Peyer's patch (tissue), 4 donors: Measurements from ENCODE around the gene DLL3. TPM values are rescaled to one million over a fixed set of nuclear protein-coding genes. Genes with fewer than 3 reads are reported as not detected.

Experiments
- DNase-seq, 3 donors: peaks; one replicate each; pipeline ENCODE4 v3.0.0-alpha.2; 2017 to 2019
- H3K27ac ChIP-seq, 4 donors: fragments of 200-600 bp; sonication (generic); one replicate each; pipeline ENCODE4 v1.5.1; 2016 to 2019
- H3K27me3 ChIP-seq, 2 donors: fragments of 200-600 bp; sonication (generic); one replicate each; pipeline ENCODE4 v1.5.1; 2019
- H3K36me3 ChIP-seq, 3 donors: fragments of 200-600 bp; sonication (generic); one replicate each; pipeline ENCODE4 v1.5.1; 2016 to 2019
- H3K4me1 ChIP-seq, 4 donors: fragments of 200-600 bp; sonication (generic); one replicate each; pipeline ENCODE4 v1.5.1; 2016 to 2019
- H3K4me3 ChIP-seq, 4 donors: fragments of 200-600 bp; sonication (generic); 1 replicate in 3 of 4; 2 replicates in 1 of 4; pipeline ENCODE4 v1.5.1; 2016 to 2019; ENCODE audit warnings: mild to moderate bottlenecking in 1 of 4
- H3K9me3 ChIP-seq, 4 donors: fragments of 200-600 bp; sonication (generic); one replicate each; pipeline ENCODE4 v1.5.1; 2016 to 2019; ENCODE audit warnings: mild to moderate bottlenecking in 1 of 4
- CTCF ChIP-seq, 6 experiments: fragments of 450-650 bp in 4 of 6; fragments of 200-600 bp in 2 of 6; sonication (generic) in 1 of 6; IDR thresholded peaks; one replicate each; pipeline ENCODE4 v1.5.1; 2017 to 2019; ENCODE audit warnings: antibody characterized with exemption in 6 of 6, mild to moderate bottlenecking in 3 of 6, moderate library complexity in 1 of 6
- POLR2A ChIP-seq, 2 donors: fragments of 450-650 bp; IDR thresholded peaks; one replicate each; pipeline ENCODE4 v1.5.1; 2017; ENCODE audit warnings: antibody characterized with exemption in 2 of 2, mild to moderate bottlenecking in 2 of 2, moderate library complexity in 2 of 2
- total RNA-seq, 4 donors: library from RNA; depleted of rRNA; stranded (reverse); fragments of >200 nt; gene quantifications; one replicate each; pipeline ENCODE4 v1.1.0, GENCODE V29; 2016

Gene DLL3
- total RNA-seq, 4 donors from 2014 or later: 0.47 to 0.67 TPM; not detected in 2

DNA sequence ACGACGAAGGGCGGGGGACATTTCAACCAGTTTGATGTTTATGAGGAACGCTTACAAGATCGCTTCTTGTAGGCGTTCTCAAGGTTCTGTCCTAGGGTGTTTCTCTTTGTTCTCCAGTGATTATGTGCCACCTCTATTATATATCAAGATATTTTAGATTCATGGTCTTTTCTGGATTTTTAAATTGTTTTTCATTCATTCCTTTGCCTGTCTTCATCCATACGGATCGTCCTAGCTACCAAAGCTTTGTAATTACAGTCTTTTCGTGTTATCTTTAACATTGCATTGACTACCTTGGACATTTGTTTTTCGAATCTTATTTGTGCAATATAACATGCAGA lies 41.6 kb downstream of the DLL3 start:
- no peaks in the 10 kb centered on the region for H3K27me3 ChIP-seq
- DNase-seq: no peak
- peaks cover 0 to 15% (median 0%) of the 10 kb centered on the region in 4 donors for H3K4me1 ChIP-seq
- TF ChIP-seq CTCF (IDR thresholded peaks at IDR 0.05) (no peak), POLR2A (IDR thresholded peaks at IDR 0.05) (no peak)
- no peaks in the 10 kb centered on the region for H3K9me3 ChIP-seq
- H3K27ac ChIP-seq: no peak overlapping the region
- peak overlapping the region in 2 of 4 donors; percentile 81 to 95 for H3K4me3 ChIP-seq
- no peaks in the 10 kb centered on the region for H3K36me3 ChIP-seq

DNA sequence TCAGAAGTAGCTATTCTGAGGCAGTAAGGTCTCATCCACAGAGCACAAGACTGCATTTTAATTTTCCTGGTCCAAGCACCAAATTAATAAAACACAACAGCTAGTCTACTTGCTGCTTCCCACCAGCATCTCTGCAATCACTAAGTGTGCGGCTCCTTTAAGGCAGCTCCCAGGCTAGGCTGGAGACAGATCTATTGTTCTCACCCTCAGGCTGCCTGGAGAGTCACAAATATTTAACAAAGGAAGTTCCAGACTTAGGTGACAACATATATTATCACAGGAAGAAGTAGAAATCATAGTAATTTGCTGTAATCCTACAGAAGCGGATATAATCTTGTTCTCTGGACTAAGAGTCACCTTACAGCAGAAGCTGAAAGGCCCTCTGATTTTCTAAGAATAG lies 43.5 kb downstream of the DLL3 start:
- Histone ChIP-seq H3K4me1 (peaks cover 0 to 15% (median 0%) of the 10 kb centered on the region in 4 donors), H3K36me3 (no peaks in the 10 kb centered on the region), H3K9me3 (no peaks in the 10 kb centered on the region), H3K4me3 (no peak overlapping the region), H3K27me3 (no peaks in the 10 kb centered on the region), H3K27ac (no peak overlapping the region)
- TF ChIP-seq CTCF (IDR thresholded peaks at IDR 0.05) (no peak), POLR2A (IDR thresholded peaks at IDR 0.05) (no peak)
- DNase-seq: no peak

DNA sequence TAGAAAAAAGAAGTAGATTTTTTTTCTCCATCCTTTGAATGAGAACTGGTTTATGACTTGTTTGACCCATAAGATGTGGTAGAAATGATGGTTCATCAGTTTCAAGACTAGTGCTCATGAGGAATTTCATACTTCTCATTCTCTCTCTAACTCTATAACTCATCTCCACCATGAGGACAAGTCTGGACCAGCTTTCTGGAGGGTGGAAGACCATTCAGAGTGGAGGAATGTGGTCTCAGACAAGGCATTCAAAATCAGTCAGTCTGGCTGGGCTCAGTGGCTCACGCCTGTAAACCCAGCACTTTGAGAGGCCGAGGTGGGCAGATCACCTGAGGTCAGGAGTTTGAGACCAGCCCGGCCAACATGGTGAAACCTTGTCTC lies 44.7 kb downstream of the DLL3 start:
- TF ChIP-seq CTCF (IDR thresholded peaks at IDR 0.05) (no peak), POLR2A (IDR thresholded peaks at IDR 0.05) (no peak)
- H3K9me3 ChIP-seq: no peaks in the 10 kb centered on the region

DNA sequence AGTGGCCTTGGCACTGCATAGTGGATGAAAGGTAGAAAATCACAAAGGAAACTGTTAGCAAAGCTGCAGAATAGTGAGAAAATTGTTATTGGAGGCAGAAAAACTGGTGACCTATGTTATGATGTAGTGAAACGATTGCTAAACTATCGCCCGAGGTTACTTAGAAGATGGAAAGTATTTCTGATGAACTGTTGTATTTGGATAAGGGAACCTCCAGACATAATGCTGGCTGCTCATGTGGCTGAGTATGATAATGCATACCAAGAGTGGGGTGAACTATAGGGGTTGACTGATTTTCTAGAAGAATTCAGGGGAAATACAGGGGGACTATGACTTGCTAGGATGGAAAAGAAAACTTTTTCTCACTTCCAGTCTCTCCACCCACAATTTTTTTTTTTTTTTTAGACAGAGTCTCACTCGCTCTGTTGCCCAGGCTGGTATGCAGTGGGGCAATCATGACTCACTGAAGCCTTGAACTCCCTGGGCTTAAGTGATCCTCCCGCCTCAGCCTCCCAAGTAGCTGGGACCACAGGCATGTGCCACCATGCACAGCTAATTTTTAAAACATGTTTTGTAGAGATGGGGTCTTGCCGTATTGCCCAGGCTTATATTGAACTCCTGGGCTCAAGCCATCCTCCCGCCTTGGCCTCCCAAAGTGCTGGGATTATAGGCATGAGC lies 45.6 kb downstream of the DLL3 start:
- TF ChIP-seq POLR2A (IDR thresholded peaks at IDR 0.05) (no peak), CTCF (IDR thresholded peaks at IDR 0.05) (no peak)
- Histone ChIP-seq H3K36me3 (no peaks in the 10 kb centered on the region), H3K4me1 (no peaks in the 10 kb centered on the region), H3K4me3 (no peak overlapping the region), H3K27me3 (no peaks in the 10 kb centered on the region), H3K9me3 (no peaks in the 10 kb centered on the region), H3K27ac (no peak overlapping the region)
- DNase-seq: no peak

More for the DNA sequence above, 44.7 kb downstream of the DLL3 start:
- H3K4me3 ChIP-seq: no peak overlapping the region
- peaks cover 0 to 8% (median 0%) of the 10 kb centered on the region in 4 donors for H3K4me1 ChIP-seq
- H3K36me3 ChIP-seq: no peaks in the 10 kb centered on the region
- H3K27ac ChIP-seq: no peak overlapping the region
- no peak for DNase-seq
- H3K27me3 ChIP-seq: no peaks in the 10 kb centered on the region

- Histone ChIP-seq H3K4me3 (no peak overlapping the region), H3K9me3 (no peaks in the 10 kb centered on the region), H3K27me3 (no peaks in the 10 kb centered on the region), H3K27ac (no peak overlapping the region), H3K4me1 (no peaks in the 10 kb centered on the region), H3K36me3 (no peaks in the 10 kb centered on the region)
- TF ChIP-seq CTCF (IDR thresholded peaks at IDR 0.05): no peak
- TF ChIP-seq POLR2A (IDR thresholded peaks at IDR 0.05): no peak
- DNase-seq: no peak
These were observed 46.2 kb downstream of the DLL3 start for GRCh38 chr19:39544911-39545310.

GRCh38 chr19:39546599-39546998 lies 47.9 kb downstream of the DLL3 start:
- Histone ChIP-seq H3K9me3 (no peaks in the 10 kb centered on the region), H3K4me3 (no peak overlapping the region), H3K36me3 (no peaks in the 10 kb centered on the region), H3K27ac (no peak overlapping the region), H3K4me1 (peaks cover 0 to under 1% (median 0%) of the 10 kb centered on the region in 4 donors), H3K27me3 (no peaks in the 10 kb centered on the region)
- TF ChIP-seq CTCF (IDR thresholded peaks at IDR 0.05): no peak
- TF ChIP-seq POLR2A (IDR thresholded peaks at IDR 0.05): no peak
- DNase-seq: no peak
